ENCODE data around the gene CMIP. TPM values are rescaled to one million over a fixed set of nuclear protein-coding genes. Genes with fewer than 3 reads are reported as not detected.

CMIP gene
- total RNA-seq, 1 experiment from 2014 or later: 10.7 TPM

- Histone ChIP-seq H3K27ac (no peak overlapping the region), H3K36me3 (peaks cover 4% of the 10 kb centered on the region; the same call in 1 of the 2 replicates), H3K4me1 (replicated peaks) (peaks cover 20% of the 10 kb centered on the region), H3K9me3 (replicated peaks) (no peaks in the 10 kb centered on the region), H3K4me3 (no peak overlapping the region), H3K27me3 (replicated peaks) (no peaks in the 10 kb centered on the region)
- DNase-seq (ENCODE audit: low read depth in 1 of 2, low spot score in 2 of 2): no peak
These were observed 33.4 kb downstream of the CMIP start for GRCh38 chr16:81477697-81478693.

DNA sequence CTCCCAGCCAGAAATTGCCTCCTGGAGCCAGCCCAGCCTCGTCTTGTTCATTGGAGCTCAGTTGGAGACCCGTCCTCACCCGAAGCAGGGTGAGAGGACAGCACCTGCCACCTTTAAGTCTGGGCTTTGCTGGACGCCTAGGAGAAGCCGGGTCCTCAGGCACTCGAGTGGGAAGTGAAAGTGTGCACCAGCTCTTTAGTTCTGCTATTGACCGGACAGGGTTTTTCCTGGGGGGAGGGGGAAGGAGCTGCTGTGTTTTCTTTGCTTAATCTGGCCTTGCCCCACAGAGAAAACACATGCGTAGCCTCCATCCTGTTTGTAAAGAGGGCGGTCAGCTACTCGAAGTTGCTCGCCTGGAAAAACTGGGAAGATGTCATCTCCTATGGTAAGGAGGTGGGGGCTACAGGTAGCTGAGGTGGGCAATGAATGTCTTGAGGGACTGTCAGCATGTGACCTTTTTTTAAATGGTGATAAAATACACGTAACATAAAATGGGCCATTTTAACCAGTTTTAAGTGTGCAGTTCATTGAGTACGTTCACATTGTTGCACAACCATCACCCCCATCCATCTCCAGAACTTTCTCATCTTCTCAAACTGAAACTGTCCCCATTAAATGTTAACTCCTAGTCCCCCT lies 34.4 kb downstream of the CMIP start:
- no peak overlapping the region for H3K4me3 ChIP-seq
- no peaks in the 10 kb centered on the region for H3K9me3 ChIP-seq (replicated peaks)
- peaks cover 20% of the 10 kb centered on the region for H3K4me1 ChIP-seq (replicated peaks)
- no peak overlapping the region for H3K27ac ChIP-seq
- peaks cover 4% of the 10 kb centered on the region; the same call in 1 of the 2 replicates for H3K36me3 ChIP-seq
- no peak for DNase-seq (ENCODE audit: low read depth in 1 of 2, low spot score in 2 of 2)
- H3K27me3 ChIP-seq (replicated peaks): no peaks in the 10 kb centered on the region

DNA sequence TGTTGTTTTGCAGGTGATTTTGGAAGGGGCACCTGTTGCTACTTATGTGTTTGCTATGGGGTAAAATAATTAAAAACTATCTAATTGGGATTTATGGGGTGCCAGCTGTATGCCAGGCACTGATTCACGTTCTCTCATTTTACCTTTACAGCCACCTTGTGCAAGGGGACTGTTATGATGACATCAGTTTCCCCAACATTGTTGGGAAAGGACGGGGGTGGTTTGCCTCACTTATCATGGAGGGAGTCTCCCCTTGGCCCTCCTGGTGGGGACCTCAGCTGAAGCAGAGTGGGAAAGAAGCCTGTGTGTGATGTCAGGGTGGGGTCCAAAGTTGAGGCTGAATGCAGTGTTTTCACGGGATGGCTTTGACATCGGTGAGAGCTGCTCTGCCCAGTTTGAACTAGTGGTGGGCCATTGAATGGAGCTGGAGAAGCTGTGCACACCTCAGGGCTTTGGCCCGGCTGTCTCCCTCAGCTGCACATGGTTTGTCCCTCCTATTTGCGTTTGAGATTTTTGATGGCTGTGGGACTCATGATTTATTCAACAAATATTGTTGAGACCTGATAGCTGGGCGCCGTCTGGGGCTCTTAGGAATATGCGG lies 36.1 kb downstream of the CMIP start:
- Histone ChIP-seq H3K9me3 (replicated peaks) (no peaks in the 10 kb centered on the region), H3K4me1 (replicated peaks) (peaks cover 20% of the 10 kb centered on the region), H3K4me3 (no peak overlapping the region), H3K27me3 (replicated peaks) (no peaks in the 10 kb centered on the region), H3K36me3 (peaks cover 4% of the 10 kb centered on the region; the same call in 1 of the 2 replicates), H3K27ac (no peak overlapping the region)
- no peak for DNase-seq (ENCODE audit: low read depth in 1 of 2, low spot score in 2 of 2)

GRCh38 chr16:81481207-81481821 lies 36.7 kb downstream of the CMIP start:
- H3K4me1 ChIP-seq (replicated peaks): peaks cover 20% of the 10 kb centered on the region
- peaks cover 2% of the 10 kb centered on the region; the same call in 1 of the 2 replicates for H3K36me3 ChIP-seq
- H3K9me3 ChIP-seq (replicated peaks): no peaks in the 10 kb centered on the region
- DNase-seq (ENCODE audit: low read depth in 1 of 2, low spot score in 2 of 2): peak in 1 of 2 experiments; percentile 16
- no peak overlapping the region for H3K27ac ChIP-seq
- H3K4me3 ChIP-seq: no peak overlapping the region
- H3K27me3 ChIP-seq (replicated peaks): no peaks in the 10 kb centered on the region

- H3K27ac ChIP-seq: no peak overlapping the region
- no peak overlapping the region for H3K4me3 ChIP-seq
- DNase-seq (ENCODE audit: low read depth in 1 of 2, low spot score in 2 of 2): no peak
- no peaks in the 10 kb centered on the region for H3K27me3 ChIP-seq (replicated peaks)
- H3K4me1 ChIP-seq (replicated peaks): peaks cover 20% of the 10 kb centered on the region
- H3K36me3 ChIP-seq: no peaks in the 10 kb centered on the region
- H3K9me3 ChIP-seq (replicated peaks): no peaks in the 10 kb centered on the region
These were observed 37.9 kb downstream of the CMIP start for GRCh38 chr16:81482329-81483063.

GRCh38 chr16:81483064-81483969 lies 38.7 kb downstream of the CMIP start:
- no peak overlapping the region for H3K4me3 ChIP-seq
- H3K36me3 ChIP-seq: no peaks in the 10 kb centered on the region
- no peak for DNase-seq (ENCODE audit: low read depth in 1 of 2, low spot score in 2 of 2)
- H3K27ac ChIP-seq: no peak overlapping the region
- H3K4me1 ChIP-seq (replicated peaks): peaks cover 19% of the 10 kb centered on the region
- no peaks in the 10 kb centered on the region for H3K9me3 ChIP-seq (replicated peaks)
- no peaks in the 10 kb centered on the region for H3K27me3 ChIP-seq (replicated peaks)

DNA sequence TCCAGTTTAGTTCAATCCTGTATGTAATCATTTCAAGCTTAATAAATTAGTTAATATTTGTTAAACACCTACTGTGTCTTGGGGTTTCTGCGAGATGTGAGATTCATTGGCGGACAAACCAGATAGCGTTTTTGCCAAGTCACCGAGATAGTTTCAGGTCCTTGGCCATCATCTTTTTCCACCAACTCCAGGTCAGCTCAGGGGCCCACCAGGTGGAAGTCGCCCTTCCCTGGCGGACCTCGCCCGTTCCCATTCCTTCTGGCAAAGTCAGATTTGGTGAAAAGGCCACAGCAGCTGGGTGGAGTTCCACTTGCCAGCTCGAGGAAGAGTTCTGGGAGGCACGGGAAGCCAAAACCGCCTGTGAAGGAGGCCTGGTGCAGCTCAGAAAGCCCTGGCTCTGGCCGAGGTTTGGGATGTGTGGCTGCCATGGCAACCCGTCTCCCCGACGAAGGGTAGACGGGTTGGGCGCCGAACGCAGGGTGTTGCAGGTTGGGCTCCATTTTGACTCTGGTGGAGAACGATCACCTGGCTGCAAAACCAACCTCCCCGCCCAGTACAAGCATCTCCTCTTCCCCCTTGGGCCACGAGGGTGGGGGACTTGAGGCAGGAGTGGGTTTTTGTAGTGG lies 39.5 kb downstream of the CMIP start:
- Histone ChIP-seq H3K27ac (no peak overlapping the region), H3K9me3 (replicated peaks) (no peaks in the 10 kb centered on the region), H3K27me3 (replicated peaks) (no peaks in the 10 kb centered on the region), H3K4me3 (no peak overlapping the region), H3K4me1 (replicated peaks) (peaks cover 12% of the 10 kb centered on the region), H3K36me3 (no peaks in the 10 kb centered on the region)
- no peak for DNase-seq (ENCODE audit: low read depth in 1 of 2, low spot score in 2 of 2)

- peaks cover 12% of the 10 kb centered on the region for H3K4me1 ChIP-seq (replicated peaks)
- no peak for DNase-seq (ENCODE audit: low read depth in 1 of 2, low spot score in 2 of 2)
- H3K27me3 ChIP-seq (replicated peaks): no peaks in the 10 kb centered on the region
- H3K9me3 ChIP-seq (replicated peaks): no peaks in the 10 kb centered on the region
- no peaks in the 10 kb centered on the region for H3K36me3 ChIP-seq
- H3K4me3 ChIP-seq: no peak overlapping the region
- H3K27ac ChIP-seq: no peak overlapping the region
These were observed 40.5 kb downstream of the CMIP start for GRCh38 chr16:81484908-81485624.

GRCh38 chr16:81485824-81486539 lies 41.4 kb downstream of the CMIP start:
- no peaks in the 10 kb centered on the region for H3K36me3 ChIP-seq
- H3K4me3 ChIP-seq: no peak overlapping the region
- no peaks in the 10 kb centered on the region for H3K9me3 ChIP-seq (replicated peaks)
- no peak for DNase-seq (ENCODE audit: low read depth in 1 of 2, low spot score in 2 of 2)
- H3K27me3 ChIP-seq (replicated peaks): no peaks in the 10 kb centered on the region
- H3K4me1 ChIP-seq (replicated peaks): peaks cover 9% of the 10 kb centered on the region
- H3K27ac ChIP-seq: no peak overlapping the region

- Histone ChIP-seq H3K27me3 (replicated peaks) (no peaks in the 10 kb centered on the region), H3K4me1 (replicated peaks) (peaks cover 3% of the 10 kb centered on the region), H3K4me3 (no peak overlapping the region), H3K27ac (no peak overlapping the region), H3K36me3 (no peaks in the 10 kb centered on the region), H3K9me3 (replicated peaks) (no peaks in the 10 kb centered on the region)
- DNase-seq (ENCODE audit: low read depth in 1 of 2, low spot score in 2 of 2): no peak
These were observed 42.0 kb downstream of the CMIP start for GRCh38 chr16:81486540-81487061.

GRCh38 chr16:81487301-81487720 lies 42.7 kb downstream of the CMIP start:
- Histone ChIP-seq H3K27me3 (replicated peaks) (no peaks in the 10 kb centered on the region), H3K9me3 (replicated peaks) (no peaks in the 10 kb centered on the region), H3K36me3 (no peaks in the 10 kb centered on the region), H3K27ac (no peak overlapping the region), H3K4me3 (no peak overlapping the region), H3K4me1 (replicated peaks) (no peaks in the 10 kb centered on the region; the same call in 1 of the 2 replicates)
- DNase-seq (ENCODE audit: low read depth in 1 of 2, low spot score in 2 of 2): no peak
